OCI-M2 (cell line): ENCODE results near the gene EEFSEC.

Source experiments
- DNase-seq: peaks from one replicate; lab custom pipeline; 2025; ENCODE audit not compliant: unreplicated experiment; lab: John Stamatoyannopoulos, UW

EEFSEC gene

GRCh38 chr3:128408012-128408692, 254.9 kb downstream of the EEFSEC start:
- DNase-seq, result no peak

- DNase-seq, result no peak
Measured at GRCh38 chr3:128408693-128409623, 255.7 kb downstream of the EEFSEC start.

- DNase-seq, result no peak
Measured at GRCh38 chr3:128409624-128410581, 256.6 kb downstream of the EEFSEC start.

- no peak for DNase-seq
Measured at GRCh38 chr3:128410669-128411573, 257.6 kb downstream of the EEFSEC start.

GRCh38 chr3:128411574-128412064, 258.3 kb downstream of the EEFSEC start:
- no peak for DNase-seq

- no peak for DNase-seq
Measured at GRCh38 chr3:128412180-128413002, 259.1 kb downstream of the EEFSEC start.

GRCh38 chr3:128413003-128413370, 259.7 kb downstream of the EEFSEC start:
- DNase-seq, result peak; percentile 31

- no peak for DNase-seq
Measured at GRCh38 chr3:128413413-128414205, 260.3 kb downstream of the EEFSEC start.

- DNase-seq, result no peak
Measured at GRCh38 chr3:128415200-128415772, 262.0 kb downstream of the EEFSEC start.

- DNase-seq, result peak; percentile 40
Measured at GRCh38 chr3:128415773-128416577, 262.7 kb downstream of the EEFSEC start.

- no peak for DNase-seq
Measured at GRCh38 chr3:128416578-128417211, 263.4 kb downstream of the EEFSEC start.

- no peak for DNase-seq
Measured at GRCh38 chr3:128418900-128419299, 265.6 kb downstream of the EEFSEC start.

- no peak for DNase-seq
Measured at GRCh38 chr3:128419311-128419710, 266.0 kb downstream of the EEFSEC start.

GRCh38 chr3:128420289-128420688, 267.0 kb downstream of the EEFSEC start:
- no peak for DNase-seq

- no peak for DNase-seq
Measured at GRCh38 chr3:128420720-128421438, 267.6 kb downstream of the EEFSEC start.

- DNase-seq, result no peak
Measured at GRCh38 chr3:128421439-128421836, 268.2 kb downstream of the EEFSEC start.
